ENCODE measurements around the gene SLC25A11.

SLC25A11 gene, protein sequence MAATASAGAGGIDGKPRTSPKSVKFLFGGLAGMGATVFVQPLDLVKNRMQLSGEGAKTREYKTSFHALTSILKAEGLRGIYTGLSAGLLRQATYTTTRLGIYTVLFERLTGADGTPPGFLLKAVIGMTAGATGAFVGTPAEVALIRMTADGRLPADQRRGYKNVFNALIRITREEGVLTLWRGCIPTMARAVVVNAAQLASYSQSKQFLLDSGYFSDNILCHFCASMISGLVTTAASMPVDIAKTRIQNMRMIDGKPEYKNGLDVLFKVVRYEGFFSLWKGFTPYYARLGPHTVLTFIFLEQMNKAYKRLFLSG

DNA sequence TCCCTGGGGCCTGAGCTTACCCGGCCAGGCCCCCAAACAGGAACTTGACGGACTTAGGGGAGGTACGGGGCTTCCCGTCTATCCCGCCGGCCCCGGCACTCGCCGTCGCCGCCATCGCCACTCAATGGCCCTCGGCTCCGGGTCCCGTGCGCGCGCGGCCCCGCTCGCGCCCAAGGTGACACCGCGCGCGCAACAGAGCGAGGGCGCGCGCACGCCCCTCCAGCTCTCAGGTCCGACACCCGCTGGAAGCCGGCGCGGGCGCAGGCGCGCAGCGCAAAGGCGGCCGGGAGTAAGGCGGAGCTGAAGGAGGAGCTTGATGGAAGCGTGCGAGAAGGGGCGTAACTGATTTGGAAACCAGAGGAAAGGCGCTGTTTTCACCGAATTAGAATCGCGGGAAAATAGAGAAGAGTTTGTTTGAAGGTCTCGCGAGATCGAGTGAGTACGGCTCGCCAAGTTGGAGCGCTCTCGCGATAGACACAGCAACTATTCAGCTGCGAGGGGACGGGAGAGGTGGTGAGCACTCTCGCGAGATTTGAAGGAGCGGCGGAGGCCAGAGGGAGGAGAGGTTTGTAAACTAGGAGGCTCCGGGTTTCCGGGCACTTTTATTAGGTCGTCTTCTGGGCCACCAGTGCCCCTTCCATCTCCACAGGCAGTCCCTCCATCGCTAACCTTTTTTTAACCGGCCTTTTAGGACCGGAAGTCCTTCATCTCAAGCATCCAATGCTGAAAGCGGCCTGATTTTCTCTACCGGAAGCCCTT, at the start of gene SLC25A11, which contains the start of gene RNF167:
TSS of gene SLC25A11 (minus strand) at position 251 of the 759 bp plus-strand sequence. CDS start at position 115, 136 bp downstream.
TSS of gene RNF167 (plus strand) at position 473 of the 759 bp plus-strand sequence. CDS start 642 bp downstream, outside the sequence.
- DNase-seq: peak; percentile 94

- DNase-seq: no peak
These were observed 48.1 kb upstream of the SLC25A11 start for GRCh38 chr17:4987767-4988567.

DNA sequence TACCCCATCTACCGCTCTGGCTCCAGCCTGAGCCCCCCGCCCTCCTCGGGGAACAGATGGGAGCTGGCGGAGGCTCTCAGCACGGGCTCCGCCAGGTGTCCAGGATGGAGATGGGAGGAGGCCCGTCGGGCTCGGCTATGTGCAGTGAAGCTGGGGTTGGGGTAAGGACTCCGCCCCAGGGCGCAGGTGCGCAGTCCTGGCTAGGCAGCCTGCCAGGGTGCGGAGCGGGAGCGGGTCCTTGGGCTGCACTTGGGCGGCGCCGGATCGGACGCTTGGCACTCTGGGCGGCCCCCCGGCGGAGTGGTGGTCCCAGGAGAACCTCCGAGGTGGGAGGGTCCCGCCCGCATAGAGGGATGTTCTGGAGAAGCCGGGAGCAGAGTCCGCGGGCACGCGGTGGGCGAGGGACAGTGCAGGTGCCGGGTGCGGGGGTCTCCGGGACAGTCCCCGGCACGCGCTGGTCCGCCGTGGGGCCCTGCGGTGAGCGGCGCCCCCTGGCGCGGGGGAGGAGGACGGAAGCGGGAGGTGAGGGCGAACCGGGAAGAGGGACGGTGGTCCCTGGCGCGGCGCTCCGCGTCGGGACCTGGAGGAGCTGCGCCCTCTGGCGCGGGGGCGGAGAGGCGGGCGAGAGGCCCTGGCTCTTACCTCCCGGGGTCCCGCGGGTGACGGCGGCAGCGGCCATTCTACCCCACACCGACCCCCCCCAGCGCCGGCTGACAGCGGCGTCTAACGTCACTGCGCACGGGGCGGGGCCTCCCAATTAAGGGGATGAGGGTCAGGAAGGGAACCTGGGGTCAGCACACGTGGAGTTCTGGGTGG, 47.3 kb upstream of the SLC25A11 start, which contains the start of gene CAMTA2:
TSS of gene CAMTA2 (minus strand) at position 725 of the 816 bp plus-strand sequence. CDS start 1,453 bp downstream, outside the sequence.
- DNase-seq: peak; percentile 16

- DNase-seq: no peak
These were observed 46.6 kb upstream of the SLC25A11 start for GRCh38 chr17:4986403-4986802.

DNA sequence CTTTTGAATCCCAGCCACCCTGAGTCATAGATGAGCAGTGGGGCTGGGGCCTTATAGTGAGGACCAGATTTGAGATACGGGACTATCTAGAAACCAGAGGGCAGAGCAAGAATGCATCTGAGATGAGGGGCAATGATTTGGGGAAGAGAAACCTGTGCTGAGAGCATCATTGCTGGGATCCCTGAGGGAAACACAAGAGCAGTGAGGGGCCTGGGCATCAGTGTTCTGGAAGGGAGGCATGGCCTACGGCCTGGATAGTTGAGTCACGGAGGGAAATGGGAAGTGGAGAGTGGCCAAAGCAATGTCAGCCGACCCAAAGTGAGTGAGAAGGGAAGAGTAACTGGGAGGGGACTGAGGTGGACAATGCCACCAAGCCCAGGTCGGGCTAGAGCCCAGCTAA, 42.5 kb upstream of the SLC25A11 start:
- DNase-seq: no peak

GRCh38 chr17:4980644-4981216, 40.9 kb upstream of the SLC25A11 start:
- no peak for DNase-seq

DNA sequence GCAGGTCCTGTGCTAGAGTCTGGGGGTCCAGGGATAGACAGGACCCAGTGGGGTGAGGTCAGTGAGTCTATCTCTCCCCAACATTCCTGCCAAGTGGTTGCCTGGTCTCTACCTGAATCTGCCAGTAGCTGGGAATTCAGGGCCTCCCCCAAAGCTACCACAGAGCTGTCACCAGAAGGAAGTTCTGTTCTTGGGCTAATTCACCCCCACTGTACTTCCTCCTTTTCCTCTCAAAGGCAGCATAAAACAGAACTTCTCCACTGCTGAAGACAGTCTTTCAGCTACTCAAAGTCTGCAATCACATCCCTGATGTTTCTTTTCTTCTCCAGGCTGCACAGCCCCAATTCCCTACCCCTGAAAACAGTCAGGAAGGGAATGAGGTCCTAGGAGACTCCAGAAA, 38.9 kb upstream of the SLC25A11 start:
- no peak for DNase-seq

DNA sequence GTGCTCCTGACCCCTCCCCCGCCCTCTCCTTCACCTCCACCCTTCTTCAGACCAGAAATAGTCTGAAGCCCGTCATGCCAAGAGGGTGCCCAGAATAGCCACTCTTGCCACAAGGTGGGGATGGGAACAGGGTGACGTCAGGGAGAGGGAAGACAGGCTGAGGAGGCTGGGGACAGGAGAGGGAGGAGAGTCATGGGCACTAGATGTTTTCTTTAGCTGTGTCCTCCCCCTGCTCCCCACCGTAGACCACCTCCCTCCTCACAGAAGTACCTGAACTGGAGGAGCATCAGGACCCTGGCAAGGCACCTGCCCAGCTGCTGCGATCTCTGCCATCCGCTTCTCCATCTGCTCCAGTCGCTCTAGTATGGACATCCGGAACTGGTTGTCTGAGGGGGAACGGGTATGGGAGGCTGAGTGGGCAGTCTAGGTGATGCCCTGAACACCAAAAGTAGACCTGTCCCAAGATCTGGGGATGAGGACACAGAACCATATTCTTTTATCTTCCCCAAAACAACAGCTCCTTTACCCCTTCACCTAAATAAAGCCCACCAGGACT, 34.3 kb upstream of the SLC25A11 start:
- no peak for DNase-seq

- no peak for DNase-seq
These were observed 33.6 kb upstream of the SLC25A11 start for GRCh38 chr17:4973256-4974114.

DNA sequence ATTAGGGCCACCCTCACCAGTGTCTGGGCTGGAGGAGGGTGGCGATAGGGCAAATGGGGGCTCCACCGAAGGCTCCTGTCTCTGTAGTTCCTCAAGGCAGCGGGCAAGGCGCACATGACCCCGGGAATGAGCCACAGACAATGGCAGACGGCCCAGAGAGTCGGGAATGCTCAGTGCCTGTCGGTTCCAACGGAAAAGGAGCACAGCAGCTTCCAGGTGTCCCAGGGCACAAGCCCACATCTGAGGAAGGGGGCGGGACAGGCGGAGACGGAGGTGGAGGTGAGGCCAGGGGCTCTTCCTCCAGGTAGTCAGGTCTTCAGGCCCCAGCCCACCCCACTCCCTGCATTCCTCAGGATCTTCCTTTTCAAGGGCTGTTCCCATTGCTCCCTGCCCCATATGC, 32.9 kb upstream of the SLC25A11 start:
- no peak for DNase-seq

DNA sequence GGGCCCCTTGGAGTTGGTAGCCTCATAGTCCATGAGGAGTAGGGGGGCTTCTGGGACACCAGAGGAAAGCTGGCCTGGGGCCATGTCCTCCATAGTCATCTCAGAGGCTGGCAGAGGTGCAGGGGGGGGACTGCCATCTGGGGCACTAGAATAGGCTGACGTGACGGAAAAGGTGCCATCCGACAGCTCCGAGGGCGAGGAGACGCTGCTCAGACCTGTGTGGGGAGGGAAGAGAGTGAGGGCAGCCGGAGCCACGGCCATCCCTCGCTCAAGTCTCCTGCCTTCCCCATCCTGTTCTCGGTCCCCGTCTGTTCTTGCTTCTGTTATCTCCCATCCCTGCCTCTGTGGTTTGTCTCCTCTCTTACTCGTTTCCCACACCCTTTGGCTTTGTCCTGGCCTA, 32.5 kb upstream of the SLC25A11 start:
- no peak for DNase-seq

DNA sequence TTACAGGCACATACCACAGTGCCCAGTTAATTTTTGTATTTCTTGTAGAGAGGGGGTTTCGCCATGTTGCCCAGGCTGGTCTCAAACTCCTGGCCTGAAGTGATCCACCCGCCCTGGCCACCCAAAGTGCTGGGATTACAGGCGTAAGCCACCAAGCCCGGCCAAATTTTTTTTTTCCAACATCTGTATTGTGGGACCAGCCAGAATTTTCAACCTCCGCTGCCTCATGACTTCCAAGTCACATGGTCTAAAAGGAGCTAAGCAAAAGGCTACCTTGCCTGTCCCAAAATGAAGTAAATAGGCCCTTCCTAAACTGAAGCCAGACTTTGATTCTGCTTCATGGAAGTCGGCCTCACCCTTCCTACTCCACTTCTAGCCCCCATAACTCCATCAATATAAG, 32.0 kb upstream of the SLC25A11 start:
- DNase-seq: no peak

DNA sequence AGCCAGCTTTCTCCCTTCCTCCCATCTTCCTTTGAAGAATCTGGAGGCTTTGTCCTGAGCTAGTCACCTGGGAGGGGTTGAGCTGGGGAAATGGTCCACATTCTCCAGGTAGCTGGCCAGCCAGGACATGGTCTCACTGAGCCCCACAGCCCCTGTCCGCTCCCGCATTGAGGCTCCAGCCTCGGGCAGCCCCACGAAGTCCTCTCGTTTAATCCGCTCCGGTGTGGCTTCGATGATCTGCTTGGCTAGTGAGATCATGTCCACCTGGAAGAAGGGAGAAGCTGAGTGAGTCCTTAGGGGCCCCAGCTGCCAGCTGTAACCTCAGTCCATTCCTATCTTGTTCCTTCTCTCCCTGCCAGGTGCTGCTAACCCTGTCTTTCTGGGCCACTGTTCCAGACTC, 30.4 kb upstream of the SLC25A11 start:
- DNase-seq: no peak

DNA sequence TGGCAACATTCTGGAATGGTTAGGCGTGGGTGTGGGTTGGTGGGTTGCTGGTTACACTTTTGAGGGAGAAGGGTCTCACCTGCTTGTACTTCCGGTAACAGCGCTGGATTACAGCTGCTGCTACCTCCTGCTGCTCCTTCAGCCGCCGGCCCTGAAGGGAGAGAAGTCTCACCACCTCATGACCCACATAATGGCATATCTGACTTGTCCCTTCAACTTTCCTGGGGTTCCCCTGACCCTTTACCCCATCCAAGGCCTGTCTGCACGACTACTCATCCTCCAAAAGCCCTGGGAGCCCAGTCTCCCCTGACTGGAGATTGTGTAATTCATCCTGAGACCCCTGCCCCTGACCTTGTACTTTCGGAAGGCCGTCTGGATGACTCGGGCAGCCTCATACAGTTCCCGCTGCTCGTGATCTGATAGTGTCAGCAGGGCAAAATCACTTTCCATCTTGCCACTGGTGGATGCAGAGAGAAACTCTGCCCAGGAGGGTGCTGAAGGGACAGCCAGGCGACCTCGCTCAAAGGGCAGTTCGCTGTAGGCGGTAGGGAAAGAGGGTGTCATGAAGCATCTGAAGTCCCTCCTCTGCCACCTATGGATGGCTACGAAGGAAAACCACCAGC, 29.8 kb upstream of the SLC25A11 start:
- DNase-seq: no peak

DNA sequence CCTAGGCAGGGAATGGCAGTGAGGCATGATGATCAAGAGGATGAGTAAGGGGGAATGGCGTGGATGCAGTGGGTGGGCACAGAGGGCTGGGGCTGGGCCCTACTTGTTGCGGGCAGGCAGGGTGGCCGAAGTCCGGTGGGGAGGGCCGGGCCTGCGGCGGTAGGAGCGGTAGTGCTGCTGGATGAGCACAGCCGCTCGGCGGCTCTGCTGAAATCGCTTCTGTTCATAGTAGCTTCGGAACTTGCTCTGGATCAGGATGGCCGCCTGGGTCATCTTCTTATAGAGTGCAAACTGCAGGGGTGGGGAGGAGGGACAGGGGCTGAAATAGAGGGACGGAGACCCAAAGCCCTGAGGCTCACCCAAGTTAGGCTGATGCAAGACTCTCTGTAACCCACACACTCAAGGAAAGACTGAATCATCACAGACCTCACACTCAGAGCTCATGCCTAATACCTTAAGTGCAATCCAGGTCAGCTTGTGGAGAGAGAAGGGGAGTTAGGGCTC, 29.3 kb upstream of the SLC25A11 start:
- no peak for DNase-seq

- DNase-seq: no peak
These were observed 28.7 kb upstream of the SLC25A11 start for GRCh38 chr17:4968486-4969046.

- DNase-seq: peak; percentile 72
These were observed 28.0 kb upstream of the SLC25A11 start, which contains the start of gene SPAG7 for GRCh38 chr17:4967539-4968485. Gene SPAG7 (minus strand): TSS chr17:4967817. CDS start chr17:4967804, 13 bp downstream.

All from DMS153 (cell line).